ENCODE measurements around the gene MBTPS1. TPM values are rescaled to one million over a fixed set of nuclear protein-coding genes. Genes with fewer than 3 reads are reported as not detected.

Gene MBTPS1
- total and polyA plus RNA-seq, 9 of the 15 experiments (the other 6 are each of a cell fraction or from before 2014, with no cell fraction given): 2.8 to 57.6 (median 43.8) TPM

DNA sequence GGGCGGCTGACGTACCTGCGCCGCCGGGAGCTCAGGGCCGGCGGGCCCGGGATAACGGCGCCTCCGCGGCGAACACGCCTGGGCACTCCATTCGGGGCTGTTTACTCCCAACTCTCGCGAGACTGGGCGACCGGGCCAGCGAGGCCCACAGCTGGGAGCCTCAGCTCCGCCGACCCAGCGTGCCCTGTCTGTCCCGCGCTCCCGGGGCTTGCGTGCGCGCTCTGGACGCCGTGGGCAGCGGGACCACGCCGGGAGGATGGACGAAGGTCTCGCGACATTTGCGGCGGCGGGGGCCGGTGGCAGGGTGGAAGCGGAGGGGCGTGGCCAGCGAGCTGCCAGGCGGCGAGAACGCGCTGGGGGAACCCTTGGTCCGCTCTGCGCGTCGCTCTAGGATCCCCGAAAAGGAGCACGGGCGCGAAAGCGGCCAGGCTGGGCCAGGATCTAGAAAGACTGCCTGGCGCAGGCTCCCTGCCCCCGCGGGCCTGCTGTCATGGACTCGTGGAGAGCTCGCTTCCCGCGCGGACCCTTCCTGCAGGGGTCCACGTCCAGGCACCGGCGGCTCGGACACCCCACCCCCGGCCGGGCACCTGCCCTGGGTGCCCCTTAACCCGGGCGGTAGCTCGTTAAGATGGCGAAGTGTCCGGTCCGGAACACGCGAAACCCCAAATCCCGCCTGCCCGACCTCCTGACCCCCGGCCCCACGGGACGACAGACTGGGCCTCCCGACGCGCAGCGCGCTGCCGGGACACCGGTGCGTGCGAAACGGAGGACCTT is at the start of gene MBTPS1 (continued):
- TF ChIP-seq, protein P1, sequence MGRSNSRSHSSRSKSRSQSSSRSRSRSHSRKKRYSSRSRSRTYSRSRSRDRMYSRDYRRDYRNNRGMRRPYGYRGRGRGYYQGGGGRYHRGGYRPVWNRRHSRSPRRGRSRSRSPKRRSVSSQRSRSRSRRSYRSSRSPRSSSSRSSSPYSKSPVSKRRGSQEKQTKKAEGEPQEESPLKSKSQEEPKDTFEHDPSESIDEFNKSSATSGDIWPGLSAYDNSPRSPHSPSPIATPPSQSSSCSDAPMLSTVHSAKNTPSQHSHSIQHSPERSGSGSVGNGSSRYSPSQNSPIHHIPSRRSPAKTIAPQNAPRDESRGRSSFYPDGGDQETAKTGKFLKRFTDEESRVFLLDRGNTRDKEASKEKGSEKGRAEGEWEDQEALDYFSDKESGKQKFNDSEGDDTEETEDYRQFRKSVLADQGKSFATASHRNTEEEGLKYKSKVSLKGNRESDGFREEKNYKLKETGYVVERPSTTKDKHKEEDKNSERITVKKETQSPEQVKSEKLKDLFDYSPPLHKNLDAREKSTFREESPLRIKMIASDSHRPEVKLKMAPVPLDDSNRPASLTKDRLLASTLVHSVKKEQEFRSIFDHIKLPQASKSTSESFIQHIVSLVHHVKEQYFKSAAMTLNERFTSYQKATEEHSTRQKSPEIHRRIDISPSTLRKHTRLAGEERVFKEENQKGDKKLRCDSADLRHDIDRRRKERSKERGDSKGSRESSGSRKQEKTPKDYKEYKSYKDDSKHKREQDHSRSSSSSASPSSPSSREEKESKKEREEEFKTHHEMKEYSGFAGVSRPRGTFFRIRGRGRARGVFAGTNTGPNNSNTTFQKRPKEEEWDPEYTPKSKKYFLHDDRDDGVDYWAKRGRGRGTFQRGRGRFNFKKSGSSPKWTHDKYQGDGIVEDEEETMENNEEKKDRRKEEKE (IDR thresholded peaks at IDR 0.05; ENCODE audit: borderline replicate concordance in 1 of 2, control insufficient read depth in 1 of 2, low read depth in 2 of 2, low read length in 1 of 2): 0 out of 4 replicates have a peak, but pooled peaks of 1 of the 2 experiments have one; percentile 70
- TF ChIP-seq, protein P2, sequence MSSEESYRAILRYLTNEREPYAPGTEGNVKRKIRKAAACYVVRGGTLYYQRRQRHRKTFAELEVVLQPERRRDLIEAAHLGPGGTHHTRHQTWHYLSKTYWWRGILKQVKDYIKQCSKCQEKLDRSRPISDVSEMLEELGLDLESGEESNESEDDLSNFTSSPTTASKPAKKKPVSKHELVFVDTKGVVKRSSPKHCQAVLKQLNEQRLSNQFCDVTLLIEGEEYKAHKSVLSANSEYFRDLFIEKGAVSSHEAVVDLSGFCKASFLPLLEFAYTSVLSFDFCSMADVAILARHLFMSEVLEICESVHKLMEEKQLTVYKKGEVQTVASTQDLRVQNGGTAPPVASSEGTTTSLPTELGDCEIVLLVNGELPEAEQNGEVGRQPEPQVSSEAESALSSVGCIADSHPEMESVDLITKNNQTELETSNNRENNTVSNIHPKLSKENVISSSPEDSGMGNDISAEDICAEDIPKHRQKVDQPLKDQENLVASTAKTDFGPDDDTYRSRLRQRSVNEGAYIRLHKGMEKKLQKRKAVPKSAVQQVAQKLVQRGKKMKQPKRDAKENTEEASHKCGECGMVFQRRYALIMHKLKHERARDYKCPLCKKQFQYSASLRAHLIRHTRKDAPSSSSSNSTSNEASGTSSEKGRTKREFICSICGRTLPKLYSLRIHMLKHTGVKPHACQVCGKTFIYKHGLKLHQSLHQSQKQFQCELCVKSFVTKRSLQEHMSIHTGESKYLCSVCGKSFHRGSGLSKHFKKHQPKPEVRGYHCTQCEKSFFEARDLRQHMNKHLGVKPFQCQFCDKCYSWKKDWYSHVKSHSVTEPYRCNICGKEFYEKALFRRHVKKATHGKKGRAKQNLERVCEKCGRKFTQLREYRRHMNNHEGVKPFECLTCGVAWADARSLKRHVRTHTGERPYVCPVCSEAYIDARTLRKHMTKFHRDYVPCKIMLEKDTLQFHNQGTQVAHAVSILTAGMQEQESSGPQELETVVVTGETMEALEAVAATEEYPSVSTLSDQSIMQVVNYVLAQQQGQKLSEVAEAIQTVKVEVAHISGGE (CRISPR knock-in tag; IDR thresholded peaks at IDR 0.05): peak in 1 of 3 experiments; percentile 25; a peak in 1 of 6 replicates
- TF ChIP-seq, protein P3, sequence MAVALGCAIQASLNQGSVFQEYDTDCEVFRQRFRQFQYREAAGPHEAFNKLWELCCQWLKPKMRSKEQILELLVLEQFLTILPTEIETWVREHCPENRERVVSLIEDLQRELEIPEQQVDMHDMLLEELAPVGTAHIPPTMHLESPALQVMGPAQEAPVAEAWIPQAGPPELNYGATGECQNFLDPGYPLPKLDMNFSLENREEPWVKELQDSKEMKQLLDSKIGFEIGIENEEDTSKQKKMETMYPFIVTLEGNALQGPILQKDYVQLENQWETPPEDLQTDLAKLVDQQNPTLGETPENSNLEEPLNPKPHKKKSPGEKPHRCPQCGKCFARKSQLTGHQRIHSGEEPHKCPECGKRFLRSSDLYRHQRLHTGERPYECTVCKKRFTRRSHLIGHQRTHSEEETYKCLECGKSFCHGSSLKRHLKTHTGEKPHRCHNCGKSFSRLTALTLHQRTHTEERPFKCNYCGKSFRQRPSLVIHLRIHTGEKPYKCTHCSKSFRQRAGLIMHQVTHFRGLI (CRISPR knock-in tag; IDR thresholded peaks at IDR 0.05): no peak
- TF ChIP-seq ZNF175 (CRISPR knock-in tag; IDR thresholded peaks at IDR 0.05; ENCODE audit: low read depth) (no peak; the same call in 1 of the 2 replicates), FOXA1 (IDR thresholded peaks at IDR 0.05; ENCODE audit: borderline replicate concordance) (no peak), ZNF274 (IDR thresholded peaks at IDR 0.05; ENCODE audit: borderline replicate concordance, low read depth, low read length) (no peak; the same call in 1 of the 2 replicates), ZNF57 (CRISPR knock-in tag; IDR thresholded peaks at IDR 0.05) (no peak), NCOA4 (IDR thresholded peaks at IDR 0.05; ENCODE audit: partially characterized antibody) (no peak), CEBPB (tag; IDR thresholded peaks at IDR 0.05) (no peak)
- TF ChIP-seq, protein P4, sequence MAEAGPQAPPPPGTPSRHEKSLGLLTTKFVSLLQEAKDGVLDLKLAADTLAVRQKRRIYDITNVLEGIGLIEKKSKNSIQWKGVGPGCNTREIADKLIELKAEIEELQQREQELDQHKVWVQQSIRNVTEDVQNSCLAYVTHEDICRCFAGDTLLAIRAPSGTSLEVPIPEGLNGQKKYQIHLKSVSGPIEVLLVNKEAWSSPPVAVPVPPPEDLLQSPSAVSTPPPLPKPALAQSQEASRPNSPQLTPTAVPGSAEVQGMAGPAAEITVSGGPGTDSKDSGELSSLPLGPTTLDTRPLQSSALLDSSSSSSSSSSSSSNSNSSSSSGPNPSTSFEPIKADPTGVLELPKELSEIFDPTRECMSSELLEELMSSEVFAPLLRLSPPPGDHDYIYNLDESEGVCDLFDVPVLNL (CRISPR knock-in tag; IDR thresholded peaks at IDR 0.05; ENCODE audit: low read depth): peak; percentile 58; the same call in 1 of the 2 replicates
- TF ChIP-seq, protein P5, sequence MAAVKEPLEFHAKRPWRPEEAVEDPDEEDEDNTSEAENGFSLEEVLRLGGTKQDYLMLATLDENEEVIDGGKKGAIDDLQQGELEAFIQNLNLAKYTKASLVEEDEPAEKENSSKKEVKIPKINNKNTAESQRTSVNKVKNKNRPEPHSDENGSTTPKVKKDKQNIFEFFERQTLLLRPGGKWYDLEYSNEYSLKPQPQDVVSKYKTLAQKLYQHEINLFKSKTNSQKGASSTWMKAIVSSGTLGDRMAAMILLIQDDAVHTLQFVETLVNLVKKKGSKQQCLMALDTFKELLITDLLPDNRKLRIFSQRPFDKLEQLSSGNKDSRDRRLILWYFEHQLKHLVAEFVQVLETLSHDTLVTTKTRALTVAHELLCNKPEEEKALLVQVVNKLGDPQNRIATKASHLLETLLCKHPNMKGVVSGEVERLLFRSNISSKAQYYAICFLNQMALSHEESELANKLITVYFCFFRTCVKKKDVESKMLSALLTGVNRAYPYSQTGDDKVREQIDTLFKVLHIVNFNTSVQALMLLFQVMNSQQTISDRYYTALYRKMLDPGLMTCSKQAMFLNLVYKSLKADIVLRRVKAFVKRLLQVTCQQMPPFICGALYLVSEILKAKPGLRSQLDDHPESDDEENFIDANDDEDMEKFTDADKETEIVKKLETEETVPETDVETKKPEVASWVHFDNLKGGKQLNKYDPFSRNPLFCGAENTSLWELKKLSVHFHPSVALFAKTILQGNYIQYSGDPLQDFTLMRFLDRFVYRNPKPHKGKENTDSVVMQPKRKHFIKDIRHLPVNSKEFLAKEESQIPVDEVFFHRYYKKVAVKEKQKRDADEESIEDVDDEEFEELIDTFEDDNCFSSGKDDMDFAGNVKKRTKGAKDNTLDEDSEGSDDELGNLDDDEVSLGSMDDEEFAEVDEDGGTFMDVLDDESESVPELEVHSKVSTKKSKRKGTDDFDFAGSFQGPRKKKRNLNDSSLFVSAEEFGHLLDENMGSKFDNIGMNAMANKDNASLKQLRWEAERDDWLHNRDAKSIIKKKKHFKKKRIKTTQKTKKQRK (IDR thresholded peaks at IDR 0.05; ENCODE audit: borderline replicate concordance, low read depth, low read length): no peak
